C4-2B (cell line): Measurements from ENCODE around the gene KLK3.

Experiments used
- CTCF ChIP-seq: fragments of 450-650 bp; conservative IDR thresholded peaks from 2 replicates; pipeline ENCODE4 v1.5.1; 2017; ENCODE audit warnings: mild to moderate bottlenecking
- ZFX ChIP-seq: fragments of 450-650 bp; IDR thresholded peaks from 2 replicates; pipeline ENCODE4 v1.6.1; 2017

GRCh38 chr19:50835103-50835784 lies 19.5 kb upstream of the KLK3 start:
- TF ChIP-seq CTCF (no peak), ZFX (no peak)
